Gastroesophageal sphincter (tissue), 3 donors: ENCODE results near the gene TPST2.

ENCODE experiments used
- EP300 ChIP-seq: sonication (generic); formaldehyde crosslinking; IDR thresholded peaks from one replicate; pipeline ENCODE4 v1.6.1; 2017; ENCODE audit warnings: antibody characterized with exemption, mild to moderate bottlenecking
- TF ChIP-seq, protein P1 (sequence below), 4 experiments: fragments of 200-600 bp in 2 of 4; fragments of 450-650 bp in 2 of 4; sonication (generic) in 1 of 4; IDR thresholded peaks; one replicate each; pipeline ENCODE4 v1.5.1; 2017 to 2019; ENCODE audit warnings: antibody characterized with exemption in 4 of 4, mild to moderate bottlenecking in 2 of 4, moderate library complexity in 2 of 4

DNA sequence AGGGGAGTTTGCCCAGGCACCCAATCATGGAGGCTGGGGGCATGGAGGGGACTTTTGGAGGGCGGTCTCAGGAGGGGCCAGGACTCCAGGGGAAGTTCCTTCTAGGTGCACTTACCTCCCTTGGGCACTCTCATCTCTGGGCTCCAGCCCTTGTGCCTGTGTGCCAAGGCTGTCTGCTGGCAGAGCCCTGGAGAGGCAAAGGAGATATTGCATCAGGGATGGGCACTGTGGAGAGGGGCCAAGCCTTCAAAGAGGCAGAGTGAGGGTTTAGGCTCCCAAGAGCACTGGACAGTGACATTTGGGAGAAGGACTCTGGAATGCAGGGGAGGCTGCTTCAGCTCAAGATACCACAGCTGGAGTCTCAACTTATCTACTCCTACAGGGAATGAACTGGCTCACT lies 45.4 kb downstream of the TPST2 start:
- TF ChIP-seq, protein P1, sequence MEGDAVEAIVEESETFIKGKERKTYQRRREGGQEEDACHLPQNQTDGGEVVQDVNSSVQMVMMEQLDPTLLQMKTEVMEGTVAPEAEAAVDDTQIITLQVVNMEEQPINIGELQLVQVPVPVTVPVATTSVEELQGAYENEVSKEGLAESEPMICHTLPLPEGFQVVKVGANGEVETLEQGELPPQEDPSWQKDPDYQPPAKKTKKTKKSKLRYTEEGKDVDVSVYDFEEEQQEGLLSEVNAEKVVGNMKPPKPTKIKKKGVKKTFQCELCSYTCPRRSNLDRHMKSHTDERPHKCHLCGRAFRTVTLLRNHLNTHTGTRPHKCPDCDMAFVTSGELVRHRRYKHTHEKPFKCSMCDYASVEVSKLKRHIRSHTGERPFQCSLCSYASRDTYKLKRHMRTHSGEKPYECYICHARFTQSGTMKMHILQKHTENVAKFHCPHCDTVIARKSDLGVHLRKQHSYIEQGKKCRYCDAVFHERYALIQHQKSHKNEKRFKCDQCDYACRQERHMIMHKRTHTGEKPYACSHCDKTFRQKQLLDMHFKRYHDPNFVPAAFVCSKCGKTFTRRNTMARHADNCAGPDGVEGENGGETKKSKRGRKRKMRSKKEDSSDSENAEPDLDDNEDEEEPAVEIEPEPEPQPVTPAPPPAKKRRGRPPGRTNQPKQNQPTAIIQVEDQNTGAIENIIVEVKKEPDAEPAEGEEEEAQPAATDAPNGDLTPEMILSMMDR (IDR thresholded peaks at IDR 0.05), result no peak
- TF ChIP-seq EP300, result no peak
